Esophagus (tissue), 2 donors: ENCODE results near the gene ALB. TPM values are rescaled to one million over a fixed set of nuclear protein-coding genes. Genes with fewer than 3 reads are reported as not detected.

Experiments used
- H3K27ac ChIP-seq, 2 donors: one replicate each; pipeline ENCODE4 v1.5.1; 2013; ENCODE audit warnings: low read depth in 2 of 2, mild to moderate bottlenecking in 2 of 2, inconsistent platforms in 1 of 2, low read length in 1 of 2, moderate library complexity in 1 of 2
- H3K27me3 ChIP-seq, 2 donors: one replicate each; pipeline ENCODE4 v1.6.1; 2013; ENCODE audit warnings: low read length in 2 of 2, control low read depth in 1 of 2, mild to moderate bottlenecking in 1 of 2; ENCODE audit not compliant: insufficient read depth in 2 of 2, control insufficient read depth in 1 of 2
- H3K36me3 ChIP-seq, 2 donors: one replicate each; pipeline ENCODE4 v1.6.1; 2013; ENCODE audit warnings: low read length in 1 of 2; ENCODE audit not compliant: control insufficient read depth in 2 of 2, insufficient read depth in 2 of 2
- H3K4me1 ChIP-seq, 2 donors: one replicate each; pipeline ENCODE4 v1.6.1; 2013; ENCODE audit warnings: low read length in 1 of 2; ENCODE audit not compliant: control insufficient read depth in 2 of 2, insufficient read depth in 2 of 2
- H3K4me3 ChIP-seq, 2 donors: one replicate each; pipeline ENCODE4 v1.5.1; 2013; ENCODE audit warnings: low read length in 2 of 2, mild to moderate bottlenecking in 2 of 2, low read depth in 1 of 2, moderate library complexity in 1 of 2
- H3K9me3 ChIP-seq, 2 donors: one replicate each; pipeline ENCODE4 v1.6.1; 2013; ENCODE audit warnings: mild to moderate bottlenecking in 2 of 2, low read depth in 1 of 2, low read length in 1 of 2, moderate library complexity in 1 of 2; ENCODE audit not compliant: control insufficient read depth in 2 of 2, insufficient read depth in 1 of 2
- WGBS, 2 donors: extraction: QIAGEN DNeasy Blood & Tissue Kit; methylation state at CpG; one replicate each; pipeline ENCODE4 v1.1.7; 2013; 5-methylcytosine and 5-hydroxymethylcytosine counted together
- polyA plus RNA-seq, 2 donors: library from polyadenylated mRNA; stranded (reverse); fragments of 200-250 nt; gene quantifications; one replicate each; pipeline ENCODE4 v1.2.3, GENCODE V29; 2013
- donor health status: healthy with polysubstance abuse.
- donor health status: Bipolar disorder and iron deficiency.

The ALB gene
- polyA plus RNA-seq, 2 donors, result 0.05 to 0.08 TPM

DNA sequence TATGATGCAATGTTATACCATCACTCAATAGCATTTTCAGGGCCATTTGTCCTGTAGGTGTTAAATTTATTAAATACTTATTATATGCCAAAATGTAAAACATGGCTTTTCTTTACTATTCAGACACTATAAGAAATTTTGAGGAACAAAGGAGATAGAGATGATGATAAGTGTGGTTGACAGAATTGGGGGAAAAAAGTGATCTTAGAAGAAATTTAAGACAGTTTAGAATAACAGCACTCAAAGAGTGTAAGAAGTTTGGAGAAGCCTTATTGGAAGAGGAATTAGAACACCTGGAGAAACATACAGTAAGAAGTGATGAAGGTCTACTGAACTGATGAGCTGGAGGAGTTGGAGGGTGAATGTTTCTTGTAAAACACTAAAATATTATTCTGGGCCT is 19.1 kb downstream of the ALB start:
- Histone ChIP-seq H3K27me3 (no peaks in the 10 kb centered on the region), H3K27ac (no peak overlapping the region), H3K9me3 (no peaks in the 10 kb centered on the region), H3K4me1 (no peaks in the 10 kb centered on the region), H3K4me3 (no peak overlapping the region), H3K36me3 (no peaks in the 10 kb centered on the region)

DNA sequence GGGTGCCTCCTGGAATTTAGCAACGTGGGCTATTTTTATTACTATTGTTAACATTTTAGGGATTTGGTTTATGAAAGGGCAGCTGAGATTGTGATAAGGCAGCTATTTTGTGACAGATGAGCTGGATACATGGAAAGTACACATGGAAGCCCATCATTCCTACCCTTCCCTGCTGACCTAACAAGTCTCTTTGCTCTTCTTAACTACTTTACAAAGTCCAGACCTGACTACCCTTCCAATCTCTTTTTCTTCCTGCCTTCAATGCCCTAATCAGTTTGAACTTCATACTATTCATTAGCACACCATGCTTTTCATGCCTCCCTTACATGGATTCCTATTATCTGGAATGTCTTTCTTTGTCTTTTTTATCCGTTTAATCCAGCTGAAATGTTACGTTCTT is 22.6 kb downstream of the ALB start:
- 67 to 70% methylated on average over 3 of the region's 3 CpGs for WGBS, 2 donors
- Histone ChIP-seq H3K36me3 (no peaks in the 10 kb centered on the region), H3K9me3 (no peaks in the 10 kb centered on the region), H3K27ac (no peak overlapping the region), H3K4me1 (no peaks in the 10 kb centered on the region), H3K27me3 (no peaks in the 10 kb centered on the region), H3K4me3 (no peak overlapping the region)

DNA sequence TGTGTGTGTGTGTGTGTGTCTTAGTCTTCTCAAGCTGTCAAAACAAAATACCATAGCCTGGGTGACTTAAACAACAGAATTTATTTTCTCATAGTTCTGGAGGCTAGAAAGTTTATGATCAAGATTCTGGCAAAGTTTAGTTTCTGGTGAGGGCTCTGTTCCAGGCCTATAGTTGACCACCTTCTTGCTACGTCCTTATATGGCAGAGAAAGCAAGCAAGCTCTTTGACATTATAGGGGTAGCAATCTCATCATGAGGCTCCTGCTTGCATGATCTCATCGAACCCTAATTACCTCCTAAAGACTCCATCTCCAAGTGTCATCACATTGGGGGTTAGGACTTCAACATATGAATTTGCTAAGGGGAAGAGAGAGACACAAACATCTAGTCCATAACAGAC is 25.0 kb downstream of the ALB start:
- no peak overlapping the region for H3K4me3 ChIP-seq
- H3K4me1 ChIP-seq, result no peaks in the 10 kb centered on the region
- no peaks in the 10 kb centered on the region for H3K27me3 ChIP-seq
- no peaks in the 10 kb centered on the region for H3K36me3 ChIP-seq
- WGBS, 2 donors, result 75 to 83% methylated on average over 2 of the region's 2 CpGs
- no peaks in the 10 kb centered on the region for H3K9me3 ChIP-seq
- H3K27ac ChIP-seq, result no peak overlapping the region

DNA sequence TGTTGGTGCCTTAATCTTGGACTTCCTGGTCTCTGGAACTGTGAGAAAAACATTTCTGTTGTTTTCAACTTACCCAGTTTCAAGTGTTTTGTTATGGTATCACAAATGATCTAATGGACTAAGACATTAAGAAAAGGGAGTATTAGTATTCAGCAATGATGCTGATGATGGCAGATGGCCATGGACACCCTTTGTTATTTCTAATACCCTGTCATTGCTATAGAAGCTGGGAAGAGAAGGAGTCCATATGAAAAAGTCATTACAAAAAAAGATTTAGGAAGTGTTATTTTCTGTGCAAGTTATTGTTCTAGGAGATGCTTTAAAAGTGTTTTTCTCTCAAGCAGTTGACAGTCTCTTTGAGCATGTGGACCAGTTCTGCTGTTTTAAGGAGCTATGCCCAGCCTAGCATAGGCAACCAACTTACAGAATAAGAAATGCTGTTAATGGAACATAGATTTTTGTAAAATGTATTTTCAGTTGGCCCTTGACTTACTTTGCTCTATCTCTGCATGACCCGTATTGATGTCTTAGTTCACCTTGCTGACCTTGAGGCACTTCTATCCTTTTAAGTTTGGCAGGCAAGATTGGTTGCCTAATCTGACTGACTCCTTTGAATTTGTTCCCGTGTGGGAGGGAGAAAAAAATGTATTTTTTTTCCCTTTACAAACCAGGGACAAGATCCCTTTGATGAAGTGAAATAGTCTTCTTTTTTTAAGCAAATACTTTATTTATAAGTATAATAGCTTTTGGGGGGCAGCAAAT is 25.9 kb downstream of the ALB start:
- H3K27me3 ChIP-seq, result no peaks in the 10 kb centered on the region
- H3K9me3 ChIP-seq, result no peaks in the 10 kb centered on the region
- WGBS, 2 donors, result 39 to 51% methylated on average over 2 of the region's 2 CpGs
- no peaks in the 10 kb centered on the region for H3K4me1 ChIP-seq
- no peaks in the 10 kb centered on the region for H3K36me3 ChIP-seq
- no peak overlapping the region for H3K27ac ChIP-seq
- no peak overlapping the region for H3K4me3 ChIP-seq

DNA sequence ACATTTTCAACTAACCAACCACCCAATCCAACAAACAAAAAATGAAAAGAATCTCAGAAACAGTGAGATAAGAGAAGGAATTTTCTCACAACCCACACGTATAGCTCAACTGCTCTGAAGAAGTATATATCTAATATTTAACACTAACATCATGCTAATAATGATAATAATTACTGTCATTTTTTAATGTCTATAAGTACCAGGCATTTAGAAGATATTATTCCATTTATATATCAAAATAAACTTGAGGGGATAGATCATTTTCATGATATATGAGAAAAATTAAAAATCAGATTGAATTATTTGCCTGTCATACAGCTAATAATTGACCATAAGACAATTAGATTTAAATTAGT is 27.7 kb downstream of the ALB start:
- Histone ChIP-seq H3K9me3 (no peaks in the 10 kb centered on the region), H3K4me3 (no peak overlapping the region), H3K27me3 (no peaks in the 10 kb centered on the region), H3K36me3 (no peaks in the 10 kb centered on the region), H3K4me1 (no peaks in the 10 kb centered on the region), H3K27ac (no peak overlapping the region)
- WGBS, 2 donors, result 73 to 77% methylated on average over 1 of the region's 1 CpG

DNA sequence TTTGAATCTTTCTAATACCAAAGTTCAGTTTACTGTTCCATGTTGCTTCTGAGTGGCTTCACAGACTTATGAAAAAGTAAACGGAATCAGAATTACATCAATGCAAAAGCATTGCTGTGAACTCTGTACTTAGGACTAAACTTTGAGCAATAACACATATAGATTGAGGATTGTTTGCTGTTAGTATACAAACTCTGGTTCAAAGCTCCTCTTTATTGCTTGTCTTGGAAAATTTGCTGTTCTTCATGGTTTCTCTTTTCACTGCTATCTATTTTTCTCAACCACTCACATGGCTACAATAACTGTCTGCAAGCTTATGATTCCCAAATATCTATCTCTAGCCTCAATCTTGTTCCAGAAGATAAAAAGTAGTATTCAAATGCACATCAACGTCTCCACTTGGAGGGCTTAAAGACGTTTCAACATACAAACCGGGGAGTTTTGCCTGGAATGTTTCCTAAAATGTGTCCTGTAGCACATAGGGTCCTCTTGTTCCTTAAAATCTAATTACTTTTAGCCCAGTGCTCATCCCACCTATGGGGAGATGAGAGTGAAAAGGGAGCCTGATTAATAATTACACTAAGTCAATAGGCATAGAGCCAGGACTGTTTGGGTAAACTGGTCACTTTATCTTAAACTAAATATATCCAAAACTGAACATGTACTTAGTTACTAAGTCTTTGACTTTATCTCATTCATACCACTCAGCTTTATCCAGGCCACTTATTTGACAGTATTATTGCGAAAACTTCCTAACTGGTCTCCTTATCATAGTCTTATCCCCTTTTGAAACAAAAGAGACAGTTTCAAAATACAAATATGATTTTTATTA is 28.3 kb downstream of the ALB start:
- Histone ChIP-seq H3K4me1 (no peaks in the 10 kb centered on the region), H3K36me3 (no peaks in the 10 kb centered on the region), H3K27ac (no peak overlapping the region), H3K4me3 (no peak overlapping the region), H3K27me3 (no peaks in the 10 kb centered on the region), H3K9me3 (no peaks in the 10 kb centered on the region)
- WGBS, 2 donors, result 59 to 76% methylated on average over 5 of the region's 5 CpGs

DNA sequence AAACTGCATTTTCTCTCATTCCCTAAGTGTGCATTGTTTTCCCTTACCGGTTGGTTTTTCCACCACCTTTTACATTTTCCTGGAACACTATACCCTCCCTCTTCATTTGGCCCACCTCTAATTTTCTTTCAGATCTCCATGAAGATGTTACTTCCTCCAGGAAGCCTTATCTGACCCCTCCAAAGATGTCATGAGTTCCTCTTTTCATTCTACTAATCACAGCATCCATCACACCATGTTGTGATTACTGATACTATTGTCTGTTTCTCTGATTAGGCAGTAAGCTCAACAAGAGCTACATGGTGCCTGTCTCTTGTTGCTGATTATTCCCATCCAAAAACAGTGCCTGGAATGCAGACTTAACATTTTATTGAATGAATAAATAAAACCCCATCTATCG is 29.1 kb downstream of the ALB start:
- H3K27me3 ChIP-seq, result no peaks in the 10 kb centered on the region
- H3K9me3 ChIP-seq, result no peaks in the 10 kb centered on the region
- H3K27ac ChIP-seq, result no peak overlapping the region
- no peaks in the 10 kb centered on the region for H3K4me1 ChIP-seq
- 58 to 59% methylated on average over 2 of the region's 2 CpGs for WGBS, 2 donors
- no peaks in the 10 kb centered on the region for H3K36me3 ChIP-seq
- no peak overlapping the region for H3K4me3 ChIP-seq

DNA sequence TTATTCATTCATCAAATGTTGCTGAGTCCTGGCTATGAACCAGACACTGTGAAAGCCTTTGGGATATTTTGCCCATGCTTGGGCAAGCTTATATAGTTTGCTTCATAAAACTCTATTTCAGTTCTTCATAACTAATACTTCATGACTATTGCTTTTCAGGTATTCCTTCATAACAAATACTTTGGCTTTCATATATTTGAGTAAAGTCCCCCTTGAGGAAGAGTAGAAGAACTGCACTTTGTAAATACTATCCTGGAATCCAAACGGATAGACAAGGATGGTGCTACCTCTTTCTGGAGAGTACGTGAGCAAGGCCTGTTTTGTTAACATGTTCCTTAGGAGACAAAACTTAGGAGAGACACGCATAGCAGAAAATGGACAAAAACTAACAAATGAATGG is 30.2 kb downstream of the ALB start:
- WGBS, 2 donors, result 58 to 62% methylated on average over 3 of the region's 3 CpGs
- H3K4me3 ChIP-seq, result no peak overlapping the region
- H3K27ac ChIP-seq, result no peak overlapping the region
- no peaks in the 10 kb centered on the region for H3K36me3 ChIP-seq
- H3K27me3 ChIP-seq, result no peaks in the 10 kb centered on the region
- no peaks in the 10 kb centered on the region for H3K4me1 ChIP-seq
- H3K9me3 ChIP-seq, result no peaks in the 10 kb centered on the region

DNA sequence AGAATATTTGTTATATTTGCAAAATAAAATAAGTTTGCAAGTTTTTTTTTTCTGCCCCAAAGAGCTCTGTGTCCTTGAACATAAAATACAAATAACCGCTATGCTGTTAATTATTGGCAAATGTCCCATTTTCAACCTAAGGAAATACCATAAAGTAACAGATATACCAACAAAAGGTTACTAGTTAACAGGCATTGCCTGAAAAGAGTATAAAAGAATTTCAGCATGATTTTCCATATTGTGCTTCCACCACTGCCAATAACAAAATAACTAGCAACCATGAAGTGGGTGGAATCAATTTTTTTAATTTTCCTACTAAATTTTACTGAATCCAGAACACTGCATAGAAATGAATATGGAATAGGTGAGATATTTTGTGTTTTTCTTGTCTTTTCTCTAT is 31.9 kb downstream of the ALB start, which contains the start of gene AFP:
Gene AFP, plus strand, starts transcription at position 238 of the 400 bp plus-strand sequence. Its CDS starts 42 bp downstream, at position 280.
- WGBS, 2 donors, result 82 to 87% methylated on average over 1 of the region's 1 CpG
- Histone ChIP-seq H3K27me3 (no peaks in the 10 kb centered on the region), H3K9me3 (no peaks in the 10 kb centered on the region), H3K27ac (no peak within 1 kb of the TSS), H3K36me3 (no peaks in the 10 kb centered on the region), H3K4me1 (no peaks in the 10 kb centered on the region), H3K4me3 (no peak within 1 kb of the TSS)
